VCaP (cell line): ENCODE measurements around the gene IREB2.
A peak's percentile ranks its signal among the peaks of the same experiment; 100 is the strongest.

Experiments used
- H3K27ac ChIP-seq: fragments of 450-650 bp; 2 replicates; pipeline ENCODE4 v1.5.1; 2017
- CTCF ChIP-seq: fragments of 450-650 bp; conservative IDR thresholded peaks from 2 replicates; pipeline ENCODE4 v1.5.1; 2017; ENCODE audit warnings: mild to moderate bottlenecking, moderate library complexity

Gene IREB2, protein sequence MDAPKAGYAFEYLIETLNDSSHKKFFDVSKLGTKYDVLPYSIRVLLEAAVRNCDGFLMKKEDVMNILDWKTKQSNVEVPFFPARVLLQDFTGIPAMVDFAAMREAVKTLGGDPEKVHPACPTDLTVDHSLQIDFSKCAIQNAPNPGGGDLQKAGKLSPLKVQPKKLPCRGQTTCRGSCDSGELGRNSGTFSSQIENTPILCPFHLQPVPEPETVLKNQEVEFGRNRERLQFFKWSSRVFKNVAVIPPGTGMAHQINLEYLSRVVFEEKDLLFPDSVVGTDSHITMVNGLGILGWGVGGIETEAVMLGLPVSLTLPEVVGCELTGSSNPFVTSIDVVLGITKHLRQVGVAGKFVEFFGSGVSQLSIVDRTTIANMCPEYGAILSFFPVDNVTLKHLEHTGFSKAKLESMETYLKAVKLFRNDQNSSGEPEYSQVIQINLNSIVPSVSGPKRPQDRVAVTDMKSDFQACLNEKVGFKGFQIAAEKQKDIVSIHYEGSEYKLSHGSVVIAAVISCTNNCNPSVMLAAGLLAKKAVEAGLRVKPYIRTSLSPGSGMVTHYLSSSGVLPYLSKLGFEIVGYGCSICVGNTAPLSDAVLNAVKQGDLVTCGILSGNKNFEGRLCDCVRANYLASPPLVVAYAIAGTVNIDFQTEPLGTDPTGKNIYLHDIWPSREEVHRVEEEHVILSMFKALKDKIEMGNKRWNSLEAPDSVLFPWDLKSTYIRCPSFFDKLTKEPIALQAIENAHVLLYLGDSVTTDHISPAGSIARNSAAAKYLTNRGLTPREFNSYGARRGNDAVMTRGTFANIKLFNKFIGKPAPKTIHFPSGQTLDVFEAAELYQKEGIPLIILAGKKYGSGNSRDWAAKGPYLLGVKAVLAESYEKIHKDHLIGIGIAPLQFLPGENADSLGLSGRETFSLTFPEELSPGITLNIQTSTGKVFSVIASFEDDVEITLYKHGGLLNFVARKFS

DNA sequence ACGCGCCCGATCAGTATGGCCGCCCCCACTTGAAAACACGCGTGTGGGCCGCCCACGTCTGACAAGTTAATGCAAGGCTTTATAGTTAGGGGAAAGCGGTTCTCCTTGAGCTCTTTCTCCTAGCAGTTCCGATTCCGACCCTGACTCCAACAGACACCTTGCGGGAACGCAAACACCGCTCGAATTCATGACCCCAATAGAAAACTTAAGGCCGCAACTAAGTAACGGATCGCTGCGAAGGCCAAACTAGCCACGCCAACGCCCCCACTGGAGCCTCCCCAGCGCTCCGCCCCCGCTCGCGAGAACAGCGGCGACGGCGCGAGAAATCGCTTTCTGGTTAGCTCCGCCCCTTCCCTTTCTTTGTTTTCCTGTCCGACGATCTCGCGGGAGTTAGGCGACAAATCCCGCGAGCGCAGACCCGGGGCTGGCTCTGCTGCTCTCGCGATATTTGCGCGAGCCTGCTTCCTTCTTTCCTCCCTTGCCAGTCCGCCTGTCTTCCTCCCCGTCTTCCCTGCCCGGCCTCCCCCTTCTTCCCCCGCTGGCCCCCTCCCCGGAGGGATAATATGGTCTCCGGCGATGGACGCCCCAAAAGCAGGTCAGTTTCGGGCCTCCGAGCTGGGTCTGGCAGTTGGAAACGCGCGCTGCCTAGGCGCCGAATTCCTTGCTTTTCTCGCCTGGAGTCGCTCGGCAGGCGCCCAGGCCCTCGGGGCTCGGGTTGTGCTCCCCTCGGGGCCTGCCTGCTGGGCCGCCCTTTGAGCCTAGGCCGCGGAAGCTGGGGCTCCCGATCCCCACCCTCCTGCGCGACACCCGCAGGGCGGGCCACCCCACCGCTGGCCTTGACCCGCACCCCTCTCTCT is at the start of gene IREB2:
IREB2 (plus strand) TSS at position 455 of the 857 bp plus-strand sequence; CDS start at position 577, 122 bp downstream.
- peak within 1 kb of the TSS; percentile 99 for H3K27ac ChIP-seq
- TF ChIP-seq CTCF, result no peak

DNA sequence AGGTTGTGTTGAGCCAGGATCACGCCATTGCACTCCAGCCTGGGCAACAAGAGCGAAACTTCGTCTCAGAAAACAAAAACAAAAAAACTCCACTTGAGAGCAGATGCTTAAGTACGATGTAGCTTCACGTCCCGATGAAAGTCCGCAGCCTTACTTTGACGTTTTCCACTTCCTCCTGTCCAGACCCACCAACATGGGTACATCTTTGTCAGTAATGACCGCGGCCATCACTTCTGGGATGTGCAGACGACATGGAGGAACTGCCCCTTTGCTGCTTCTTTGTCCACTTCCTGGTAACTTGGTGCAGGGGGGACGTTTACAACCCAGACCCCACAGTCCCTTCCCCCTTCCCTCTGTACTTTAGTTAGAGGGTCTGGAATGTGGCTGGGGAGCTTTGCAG is 49.2 kb upstream of the IREB2 start:
- no peak overlapping the region for H3K27ac ChIP-seq
- TF ChIP-seq CTCF, result no peak

GRCh38 chr15:78389322-78389721 is 48.7 kb upstream of the IREB2 start:
- no peak overlapping the region for H3K27ac ChIP-seq
- TF ChIP-seq CTCF, result no peak

GRCh38 chr15:78389738-78390137 is 48.3 kb upstream of the IREB2 start:
- no peak for TF ChIP-seq CTCF
- no peak overlapping the region for H3K27ac ChIP-seq

GRCh38 chr15:78390242-78390641 is 47.8 kb upstream of the IREB2 start:
- no peak overlapping the region for H3K27ac ChIP-seq
- TF ChIP-seq CTCF, result no peak

- no peak overlapping the region for H3K27ac ChIP-seq
- no peak for TF ChIP-seq CTCF
Measured at GRCh38 chr15:78390826-78391225, 47.2 kb upstream of the IREB2 start.
